Transverse colon (tissue), 3 donors: ENCODE results near the gene GCDH.

Experiments used
- POLR2A ChIP-seq: fragments of 450-650 bp; IDR thresholded peaks from one replicate; pipeline ENCODE4 v1.6.1; 2016; ENCODE audit warnings: antibody characterized with exemption, mild to moderate bottlenecking, moderate library complexity
- TF ChIP-seq, protein P1 (sequence below), 5 experiments: fragments of 200-600 bp in 3 of 5; fragments of 450-650 bp in 2 of 5; sonication (generic) in 3 of 5; IDR thresholded peaks; 1 replicate in 2 of 5; 2 replicates in 3 of 5; pipeline ENCODE4 v1.5.1; 2016 to 2017; ENCODE audit warnings: antibody characterized with exemption in 5 of 5, inconsistent platforms in 3 of 5, mild to moderate bottlenecking in 2 of 5, moderate library complexity in 1 of 5

DNA sequence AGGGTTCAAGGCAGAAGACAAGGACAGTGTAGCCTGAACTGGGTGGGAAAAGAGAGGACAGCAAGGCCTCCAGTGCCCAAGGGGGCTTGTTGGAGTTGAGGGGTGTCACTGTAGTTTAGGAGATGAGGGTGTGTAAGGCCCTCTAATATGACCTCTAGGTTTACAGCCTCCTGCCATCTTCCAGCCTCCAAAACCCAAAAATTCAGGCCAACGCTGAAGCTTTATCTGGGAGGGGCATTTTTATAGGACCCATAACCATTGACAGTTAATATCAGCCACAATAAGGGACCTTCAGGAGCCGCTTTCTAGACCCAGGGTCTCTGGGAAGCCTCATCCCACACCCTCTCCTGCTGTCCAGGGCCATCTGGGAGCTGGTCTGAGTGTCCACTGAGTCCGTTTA, 6.8 kb upstream of the GCDH start:
- TF ChIP-seq, protein P1, sequence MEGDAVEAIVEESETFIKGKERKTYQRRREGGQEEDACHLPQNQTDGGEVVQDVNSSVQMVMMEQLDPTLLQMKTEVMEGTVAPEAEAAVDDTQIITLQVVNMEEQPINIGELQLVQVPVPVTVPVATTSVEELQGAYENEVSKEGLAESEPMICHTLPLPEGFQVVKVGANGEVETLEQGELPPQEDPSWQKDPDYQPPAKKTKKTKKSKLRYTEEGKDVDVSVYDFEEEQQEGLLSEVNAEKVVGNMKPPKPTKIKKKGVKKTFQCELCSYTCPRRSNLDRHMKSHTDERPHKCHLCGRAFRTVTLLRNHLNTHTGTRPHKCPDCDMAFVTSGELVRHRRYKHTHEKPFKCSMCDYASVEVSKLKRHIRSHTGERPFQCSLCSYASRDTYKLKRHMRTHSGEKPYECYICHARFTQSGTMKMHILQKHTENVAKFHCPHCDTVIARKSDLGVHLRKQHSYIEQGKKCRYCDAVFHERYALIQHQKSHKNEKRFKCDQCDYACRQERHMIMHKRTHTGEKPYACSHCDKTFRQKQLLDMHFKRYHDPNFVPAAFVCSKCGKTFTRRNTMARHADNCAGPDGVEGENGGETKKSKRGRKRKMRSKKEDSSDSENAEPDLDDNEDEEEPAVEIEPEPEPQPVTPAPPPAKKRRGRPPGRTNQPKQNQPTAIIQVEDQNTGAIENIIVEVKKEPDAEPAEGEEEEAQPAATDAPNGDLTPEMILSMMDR (IDR thresholded peaks at IDR 0.05) = no peak
- TF ChIP-seq POLR2A = no peak
